HG03520 (cell line): ENCODE data around the gene CAPN11.
"Not testable (repeated sequence)": the region's sequence is repeated elsewhere in the genome, so short reads cannot be mapped to it uniquely, and the experiment has no call there.

Source experiments
- ATAC-seq: cut with Tn5 transposase; IDR thresholded peaks from one replicate; pipeline ENCODE4 v1.9.1; 2021; ENCODE audit warnings: mild to moderate bottlenecking, moderate library complexity; ENCODE audit not compliant: unreplicated experiment

Gene CAPN11

GRCh38 chr6:44179648-44180047 lies 21.0 kb downstream of the CAPN11 start:
- ATAC-seq, result no peak

- ATAC-seq, result no peak
These were observed 21.8 kb downstream of the CAPN11 start for GRCh38 chr6:44180406-44180805.

- ATAC-seq, result no peak
These were observed 22.3 kb downstream of the CAPN11 start for GRCh38 chr6:44180886-44181285.

- not testable (repeated sequence) for ATAC-seq
These were observed 23.2 kb downstream of the CAPN11 start for GRCh38 chr6:44181784-44182183.

GRCh38 chr6:44182911-44183390 lies 24.3 kb downstream of the CAPN11 start:
- ATAC-seq, result no peak

- ATAC-seq, result no peak
These were observed 25.2 kb downstream of the CAPN11 start for GRCh38 chr6:44183783-44184182.

GRCh38 chr6:44185356-44185755 lies 26.7 kb downstream of the CAPN11 start:
- not testable (repeated sequence) for ATAC-seq

- no peak for ATAC-seq
These were observed 27.5 kb downstream of the CAPN11 start for GRCh38 chr6:44185953-44186634.

GRCh38 chr6:44186635-44187025 lies 28.0 kb downstream of the CAPN11 start:
- no peak for ATAC-seq

- no peak for ATAC-seq
These were observed 30.2 kb downstream of the CAPN11 start for GRCh38 chr6:44188819-44189218.

- ATAC-seq, result no peak
These were observed 30.6 kb downstream of the CAPN11 start for GRCh38 chr6:44189257-44189656.

GRCh38 chr6:44190715-44191114 lies 32.1 kb downstream of the CAPN11 start:
- no peak for ATAC-seq

GRCh38 chr6:44192428-44193041 lies 33.9 kb downstream of the CAPN11 start:
- no peak for ATAC-seq

- ATAC-seq, result no peak
These were observed 34.8 kb downstream of the CAPN11 start for GRCh38 chr6:44193307-44193910.

- no peak for ATAC-seq
These were observed 35.7 kb downstream of the CAPN11 start for GRCh38 chr6:44194326-44194725.

- not testable (repeated sequence) for ATAC-seq
These were observed 37.7 kb downstream of the CAPN11 start for GRCh38 chr6:44196351-44196750.

- no peak for ATAC-seq
These were observed 40.1 kb downstream of the CAPN11 start for GRCh38 chr6:44198684-44199083.

- ATAC-seq, result no peak
These were observed 41.3 kb downstream of the CAPN11 start for GRCh38 chr6:44199883-44200282.

- ATAC-seq, result no peak
These were observed 42.6 kb downstream of the CAPN11 start for GRCh38 chr6:44201200-44201599.

GRCh38 chr6:44201638-44202303 lies 43.2 kb downstream of the CAPN11 start:
- ATAC-seq, result no peak

- no peak for ATAC-seq
These were observed 43.8 kb downstream of the CAPN11 start for GRCh38 chr6:44202332-44202971.
